Measurements from ENCODE around the gene SACS.

DNA sequence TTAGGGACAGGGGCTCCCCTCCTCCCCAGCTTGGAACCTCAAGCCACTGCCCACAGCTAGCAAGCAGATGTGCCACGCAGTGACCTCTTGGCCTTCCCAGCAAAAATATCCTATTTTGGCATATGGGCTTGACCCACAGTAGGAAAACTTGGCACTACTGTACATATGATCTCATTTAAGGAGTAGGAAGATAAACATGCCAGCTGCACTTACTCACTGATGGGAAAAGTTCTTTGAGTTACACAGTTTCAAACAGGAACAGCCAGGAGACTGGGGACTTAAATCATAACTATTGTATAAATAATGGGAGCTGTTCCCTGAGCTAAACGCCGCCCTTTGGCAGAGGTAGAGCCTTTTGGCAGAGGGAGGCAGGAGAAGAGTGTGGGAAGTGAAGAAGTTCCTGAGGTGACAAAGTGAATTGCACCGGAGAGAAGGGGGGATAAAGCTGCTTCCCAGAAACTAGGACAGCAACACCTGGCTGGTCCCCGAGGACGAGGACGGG lies 6.1 kb downstream of the SACS start:
- TF ChIP-seq SUZ12 (IDR thresholded peaks at IDR 0.05; ENCODE audit: extremely low read depth, insufficient read depth, insufficient read length): no peak
- no peak for TF ChIP-seq YY1 (IDR thresholded peaks at IDR 0.05; ENCODE audit: insufficient read depth, insufficient read length)
- no peak for TF ChIP-seq ZNF274 (IDR thresholded peaks at IDR 0.05; ENCODE audit: low read depth, low read length)
